Activated B cell treated with CpG ODN at 0.5 μM for 24 hours (primary cell): ENCODE data around the gene STK25. TPM values are rescaled to one million over a fixed set of nuclear protein-coding genes. Genes with fewer than 3 reads are reported as not detected.
A peak's percentile ranks its signal among the peaks of the same experiment; 100 is the strongest.

Experiments
- ATAC-seq: fragments of 200-7000 bp; cut with Tn5 transposase; one replicate; pipeline ENCODE4 v1.10.0; 2021; ENCODE audit warnings: low read depth, mild to moderate bottlenecking, moderate library complexity
- CTCF ChIA-PET: fragments of 350-600 bp; sonication (Branson Sonifier 250); formaldehyde crosslinking; loops from one replicate; lab custom pipeline; 2021; ENCODE audit warnings: antibody characterized with exemption; lab: Charles Lee
- POLR2A ChIA-PET: fragments of 350-600 bp; sonication (Branson Sonifier 250); formaldehyde crosslinking; loops from one replicate; lab custom pipeline; 2021; ENCODE audit warnings: antibody characterized with exemption; lab: Charles Lee
- DNase-seq: peaks from one replicate; pipeline ENCODE4 v3.0.0; 2022
- H3K27ac Mint-ChIP-seq: one replicate; pipeline ENCODE4 v1.8.0; 2020; ENCODE audit warnings: mixed read lengths
- H3K27me3 Mint-ChIP-seq: one replicate; pipeline ENCODE4 v1.8.0; 2021; ENCODE audit warnings: mixed read lengths
- H3K36me3 Mint-ChIP-seq: one replicate; pipeline ENCODE4 v1.8.0; 2021; ENCODE audit warnings: low read depth, mixed read lengths
- H3K4me1 Mint-ChIP-seq: one replicate; pipeline ENCODE4 v1.8.0; 2021; ENCODE audit warnings: mixed read lengths
- H3K4me3 Mint-ChIP-seq: one replicate; pipeline ENCODE4 v1.8.0; 2020; ENCODE audit warnings: mild to moderate bottlenecking, mixed read lengths
- H3K9me3 Mint-ChIP-seq: one replicate; pipeline ENCODE4 v1.8.0; 2020; ENCODE audit warnings: mixed read lengths
- CTCF ChIP-seq: fragments of 200-600 bp; IDR thresholded peaks from one replicate; pipeline ENCODE4 v1.8.0; 2022; ENCODE audit warnings: antibody characterized with exemption, mild to moderate bottlenecking
- intact Hi-C: fragments of 100-400 bp; cut with micrococcal nuclease; formaldehyde crosslinking; loops from one replicate; pipeline ENCODE4 v1.15.1; 2024
- total RNA-seq: library from RNA; stranded (reverse); gene quantifications from 2 replicates; pipeline ENCODE4 v1.2.3, GENCODE V29; 2022

Gene STK25
- total RNA-seq, 1 donor from 2014 or later = 151 TPM

DNA sequence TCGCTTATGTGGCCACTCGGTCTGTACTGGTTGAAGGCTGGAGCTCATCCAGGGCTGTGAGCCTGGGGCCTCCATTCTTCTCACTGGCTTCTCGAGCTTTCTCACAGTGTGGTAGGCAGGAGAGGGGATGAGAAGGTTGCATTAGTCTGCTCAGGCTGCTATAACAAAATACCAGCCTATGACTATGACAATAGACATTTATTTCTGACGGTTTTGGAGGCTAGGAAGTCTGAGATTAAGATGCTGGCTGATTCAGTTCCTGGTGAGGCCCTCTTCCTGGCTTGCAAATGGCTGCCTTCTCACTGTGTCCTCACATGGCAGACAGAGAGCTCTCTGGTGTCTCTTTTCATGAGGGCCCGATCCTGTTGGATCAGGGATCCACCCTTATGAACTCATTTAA, 6.2 kb upstream of the STK25 start:
- no peak overlapping the region for H3K27ac Mint-ChIP-seq
- H3K4me1 Mint-ChIP-seq = peaks cover 2% of the 10 kb centered on the region
- no peak for ATAC-seq
- no peaks in the 10 kb centered on the region for H3K9me3 Mint-ChIP-seq
- no peak overlapping the region for H3K4me3 Mint-ChIP-seq
- POLR2A ChIA-PET = no interaction called here
- CTCF ChIA-PET = no interaction called here
- no peak for DNase-seq
- no peaks in the 10 kb centered on the region for H3K36me3 Mint-ChIP-seq
- peaks cover under 1% of the 10 kb centered on the region for H3K27me3 Mint-ChIP-seq
- TF ChIP-seq CTCF = no peak
- intact Hi-C loops = no loop called here

- Mint-ChIP-seq H3K4me3 (peak overlapping the region; percentile 11), H3K4me1 (peaks cover 18% of the 10 kb centered on the region), H3K36me3 (no peaks in the 10 kb centered on the region), H3K9me3 (no peaks in the 10 kb centered on the region), H3K27me3 (no peaks in the 10 kb centered on the region), H3K27ac (no peak overlapping the region)
- ChIA-PET CTCF (no interaction called here), POLR2A (interaction anchor here (0.6 to 1.4 kb wide), 2 partner anchors 68 to 191 kb away, joined by 3 read pairs; partner anchors contain the start of gene ING5)
- DNase-seq (no peak), ATAC-seq (no peak)
- intact Hi-C loops = no loop called here
- TF ChIP-seq CTCF = no peak
Measured at GRCh38 chr2:241511091-241511741, 2.8 kb upstream of the STK25 start.

DNA sequence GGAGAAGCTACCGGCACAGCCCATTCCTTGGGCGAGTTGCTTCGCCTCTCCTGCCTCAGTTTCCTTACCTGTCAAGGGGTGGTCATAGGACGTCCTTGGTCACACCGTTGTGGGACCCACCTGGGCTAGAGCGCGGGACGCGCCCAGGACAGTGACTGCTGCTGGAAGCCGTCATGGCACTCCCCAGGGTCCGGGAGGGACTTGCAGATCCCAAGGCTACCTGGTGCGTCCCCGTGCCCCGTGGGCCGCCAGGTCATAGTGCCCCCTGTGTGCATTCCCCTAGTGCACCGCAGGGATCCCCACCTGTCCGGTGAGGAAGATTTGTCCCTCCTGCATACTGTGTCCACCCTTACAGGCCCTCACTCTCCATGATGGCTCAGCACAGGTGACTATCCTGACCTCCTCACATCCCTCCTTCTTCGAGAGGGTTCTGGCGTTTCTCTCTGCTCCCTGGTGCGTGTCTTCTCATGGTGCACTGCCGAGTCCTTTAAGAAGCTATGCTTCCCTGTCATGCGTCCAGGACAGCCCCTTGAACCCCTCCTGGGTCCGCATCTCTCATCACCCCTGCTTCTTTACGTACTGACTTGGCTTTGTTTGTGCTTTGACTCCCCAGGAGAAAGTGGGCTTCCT, 886 bp upstream of the STK25 start:
- POLR2A ChIA-PET = interaction anchor here (0.9 kb wide), 1 partner anchor 372 kb away, joined by 3 read pairs; no protein-coding TSS in a partner anchor
- Mint-ChIP-seq H3K36me3 (no peaks in the 10 kb centered on the region), H3K4me1 (peaks cover 23% of the 10 kb centered on the region), H3K27me3 (no peaks in the 10 kb centered on the region), H3K27ac (peak overlapping the region; percentile 68), H3K4me3 (peak overlapping the region; percentile 84), H3K9me3 (no peaks in the 10 kb centered on the region)
- CTCF ChIA-PET = no interaction called here
- intact Hi-C loops = loop anchor here (2.0 to 10.0 kb wide), 4 partner anchors 32 to 1374 kb away; partner anchors contain the start of genes COPS9 and RNPEPL1
- ATAC-seq (no peak), DNase-seq (no peak)
- no peak for TF ChIP-seq CTCF

DNA sequence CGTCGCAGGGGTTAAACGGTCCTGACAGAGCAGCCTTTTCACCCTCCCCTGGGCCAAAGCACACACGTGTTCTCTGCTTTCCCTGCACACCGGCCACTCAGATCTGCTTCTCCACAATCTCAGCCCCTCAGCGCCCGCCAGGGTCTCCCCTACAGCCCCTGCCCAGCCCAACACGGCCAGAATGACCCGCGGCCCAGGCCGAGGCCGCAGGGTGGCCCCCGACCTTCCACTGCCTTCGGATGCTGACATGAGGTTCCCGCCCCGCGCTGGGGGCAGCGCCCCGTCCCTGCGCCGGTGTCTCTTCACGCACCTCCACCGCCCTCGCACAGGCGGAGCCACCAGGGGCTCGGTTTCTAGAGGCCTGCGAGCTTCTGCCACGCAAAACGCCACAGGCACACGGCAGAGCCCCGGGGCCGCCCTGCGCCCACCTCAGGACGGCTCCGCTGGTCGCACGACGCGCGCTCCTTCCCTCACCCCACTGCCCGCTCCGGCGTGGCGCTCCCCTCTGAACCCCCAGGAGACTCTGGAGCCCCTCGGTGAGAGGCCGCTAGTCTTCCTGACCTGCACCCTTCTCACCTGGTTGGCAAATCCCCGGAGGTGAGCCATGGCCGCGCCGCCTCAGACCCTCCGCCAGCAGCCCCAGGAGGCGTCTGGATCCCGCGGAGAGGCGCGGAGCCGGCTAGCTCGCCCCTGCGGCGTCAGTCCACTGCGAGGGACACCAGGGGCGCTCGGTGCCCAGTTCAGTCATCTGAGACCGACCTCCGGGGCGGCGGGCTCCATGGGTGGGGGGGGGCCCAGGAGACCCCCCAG, 749 bp downstream of the STK25 start:
- Mint-ChIP-seq H3K27me3 (no peaks in the 10 kb centered on the region), H3K4me3 (peak overlapping the region; percentile 84), H3K4me1 (peaks cover 23% of the 10 kb centered on the region), H3K36me3 (no peaks in the 10 kb centered on the region), H3K9me3 (no peaks in the 10 kb centered on the region), H3K27ac (no peak overlapping the region)
- POLR2A ChIA-PET = interaction anchor here (0.6 to 1.1 kb wide), 3 partner anchors 21 to 194 kb away, joined by 3 to 9 read pairs (median 5); partner anchors contain the start of gene ING5
- no peak for TF ChIP-seq CTCF
- ATAC-seq (peak; percentile 1), DNase-seq (peak; percentile 39)
- CTCF ChIA-PET = no interaction called here
- intact Hi-C loops = loop anchor here (1.0 to 10.0 kb wide), 14 partner anchors 33 to 1373 kb away; partner anchors contain the start of genes ATG4B, COPS9, DTYMK and HDLBP
